NCI-H2107 treated with DMSO at 0.1 percent for 48 hours (cell line): Measurements from ENCODE around the gene DPYSL4.

Experiments used
- DNase-seq: peaks from one replicate; lab custom pipeline; 2025; ENCODE audit not compliant: unreplicated experiment; lab: John Stamatoyannopoulos, UW

Gene DPYSL4

GRCh38 chr10:132193907-132194552 is 7.3 kb downstream of the DPYSL4 start:
- no peak for DNase-seq

GRCh38 chr10:132194726-132195125 is 8.0 kb downstream of the DPYSL4 start:
- DNase-seq = no peak

- DNase-seq = no peak
Measured at GRCh38 chr10:132195366-132196075, 8.8 kb downstream of the DPYSL4 start.

GRCh38 chr10:132196178-132197113 is 9.7 kb downstream of the DPYSL4 start:
- no peak for DNase-seq

GRCh38 chr10:132197271-132198067 is 10.7 kb downstream of the DPYSL4 start:
- DNase-seq = no peak

- no peak for DNase-seq
Measured at GRCh38 chr10:132198068-132198370, 11.3 kb downstream of the DPYSL4 start.

- no peak for DNase-seq
Measured at GRCh38 chr10:132198381-132199181, 11.8 kb downstream of the DPYSL4 start.

- DNase-seq = no peak
Measured at GRCh38 chr10:132199268-132199853, 12.6 kb downstream of the DPYSL4 start.

- DNase-seq = no peak
Measured at GRCh38 chr10:132199854-132200311, 13.1 kb downstream of the DPYSL4 start.

GRCh38 chr10:132200344-132201110 is 13.8 kb downstream of the DPYSL4 start:
- no peak for DNase-seq

- no peak for DNase-seq
Measured at GRCh38 chr10:132201111-132201969, 14.6 kb downstream of the DPYSL4 start.

GRCh38 chr10:132202070-132202970 is 15.6 kb downstream of the DPYSL4 start:
- DNase-seq = no peak

- DNase-seq = no peak
Measured at GRCh38 chr10:132203256-132204077, 16.7 kb downstream of the DPYSL4 start.

- no peak for DNase-seq
Measured at GRCh38 chr10:132204078-132204780, 17.5 kb downstream of the DPYSL4 start.

GRCh38 chr10:132204781-132205473 is 18.2 kb downstream of the DPYSL4 start:
- DNase-seq = no peak
